H1 (cell line): ENCODE results near the gene ST6GALNAC2.

ENCODE experiments used
- CTCF ChIP-seq, 3 experiments: IDR thresholded peaks; 1 replicate in 2 of 3; 2 replicates in 1 of 3; pipeline versions ENCODE4 v1.5.1 to v1.6.1; 2011; ENCODE audit warnings: low read length in 3 of 3, mild to moderate bottlenecking in 3 of 3, inconsistent platforms in 2 of 3, low read depth in 1 of 3, moderate library complexity in 1 of 3; ENCODE audit not compliant: insufficient read depth in 1 of 3; ENCODE audit errors: control extremely low read depth in 1 of 3
- EZH2 ChIP-seq: fragments of 200-600 bp; sonication (generic); IDR thresholded peaks from 2 replicates; pipeline ENCODE4 v1.7.1; 2012; ENCODE audit warnings: low read depth, mild to moderate bottlenecking, moderate library complexity, low read length, inconsistent platforms; ENCODE audit not compliant: severe bottlenecking
- KDM1A ChIP-seq: fragments of 200-600, 300-600 bp; sonication (generic); IDR thresholded peaks from 2 replicates; pipeline ENCODE4 v1.7.1; 2016; ENCODE audit warnings: mild to moderate bottlenecking, low read length, borderline replicate concordance
- MAX ChIP-seq: IDR thresholded peaks from 2 replicates; pipeline ENCODE4 v1.6.1; 2012; ENCODE audit warnings: inconsistent platforms
- POLR2A ChIP-seq, 2 experiments: IDR thresholded peaks; 1 replicate in 1 of 2; 2 replicates in 1 of 2; pipeline ENCODE4 v1.6.1; 2011; ENCODE audit warnings: low read depth in 2 of 2, low read length in 2 of 2, mild to moderate bottlenecking in 2 of 2; ENCODE audit errors: control extremely low read depth in 1 of 2
- RBBP5 ChIP-seq: IDR thresholded peaks from 2 replicates; pipeline ENCODE4 v1.7.1; 2012; ENCODE audit warnings: low read depth, mild to moderate bottlenecking, inconsistent platforms, low read length, moderate library complexity, borderline replicate concordance
- SAP30 ChIP-seq: fragments of 300-600 bp; sonication (generic); IDR thresholded peaks from 2 replicates; pipeline ENCODE4 v1.7.1; 2012; ENCODE audit warnings: low read length, moderate library complexity, mild to moderate bottlenecking, inconsistent platforms; ENCODE audit not compliant: insufficient read depth, insufficient replicate concordance
- USF2 ChIP-seq: IDR thresholded peaks from 2 replicates; pipeline ENCODE4 v1.6.1; 2011; ENCODE audit warnings: low read length, improper control_type of control experiment

GRCh38 chr17:76548378-76549214, 37.1 kb downstream of the ST6GALNAC2 start:
- TF ChIP-seq KDM1A: no peak
- no peak for TF ChIP-seq MAX
- TF ChIP-seq CTCF (IDR thresholded peaks at IDR 0.05; ENCODE audit: control extremely low read depth in 1 of 3, insufficient read depth in 1 of 3, low read depth in 1 of 3, low read length in 3 of 3): no peak
- TF ChIP-seq SAP30: no peak
- no peak for TF ChIP-seq RBBP5
- no peak for TF ChIP-seq EZH2
- no peak for TF ChIP-seq USF2
- TF ChIP-seq POLR2A (IDR thresholded peaks at IDR 0.05; ENCODE audit: control extremely low read depth in 1 of 2, low read depth in 2 of 2, low read length in 2 of 2): no peak
